ENCODE data around the gene ACSM6.

Gene ACSM6

GRCh38 chr10:95244152-95244551 lies 50.1 kb downstream of the ACSM6 start:
- peaks cover 19 to 51% of the 10 kb centered on the region in 2 donors for H3K4me1 Mint-ChIP-seq
- no peak for ATAC-seq (replicated peaks)
- no peak overlapping the region for H3K27ac Mint-ChIP-seq
- no peaks in the 10 kb centered on the region for H3K27me3 Mint-ChIP-seq
- DNase-seq, result no peak
- H3K9me3 Mint-ChIP-seq, result no peaks in the 10 kb centered on the region
- H3K4me3 Mint-ChIP-seq, result no peak overlapping the region
- H3K36me3 Mint-ChIP-seq, result peaks cover 28 to 36% of the 10 kb centered on the region in 2 donors

- H3K4me1 Mint-ChIP-seq, result peaks cover 21 to 57% of the 10 kb centered on the region in 2 donors
- peaks cover 22 to 28% of the 10 kb centered on the region in 2 donors for H3K36me3 Mint-ChIP-seq
- ATAC-seq (replicated peaks) (peak; percentile 89 to 90), DNase-seq (peak; percentile 28)
- H3K4me3 Mint-ChIP-seq, result no peak overlapping the region
- no peaks in the 10 kb centered on the region for H3K27me3 Mint-ChIP-seq
- no peaks in the 10 kb centered on the region for H3K9me3 Mint-ChIP-seq
- H3K27ac Mint-ChIP-seq, result peak overlapping the region; percentile 56
Observed at GRCh38 chr10:95245425-95246055, 51.5 kb downstream of the ACSM6 start.

GRCh38 chr10:95246582-95247051 lies 52.6 kb downstream of the ACSM6 start:
- DNase-seq (peak; percentile 31), ATAC-seq (replicated peaks) (peak; percentile 55 to 57)
- peaks cover 21 to 49% of the 10 kb centered on the region in 2 donors for H3K4me1 Mint-ChIP-seq
- H3K36me3 Mint-ChIP-seq, result peaks cover 21 to 27% of the 10 kb centered on the region in 2 donors
- peak overlapping the region; percentile 31 for H3K27ac Mint-ChIP-seq
- H3K9me3 Mint-ChIP-seq, result no peaks in the 10 kb centered on the region
- no peaks in the 10 kb centered on the region for H3K27me3 Mint-ChIP-seq
- H3K4me3 Mint-ChIP-seq, result no peak overlapping the region

GRCh38 chr10:95247200-95247880 lies 53.3 kb downstream of the ACSM6 start:
- H3K4me3 Mint-ChIP-seq, result no peak overlapping the region
- H3K36me3 Mint-ChIP-seq, result peaks cover 20 to 24% of the 10 kb centered on the region in 2 donors
- no peak for ATAC-seq (replicated peaks)
- H3K27me3 Mint-ChIP-seq, result no peaks in the 10 kb centered on the region
- no peaks in the 10 kb centered on the region for H3K9me3 Mint-ChIP-seq
- no peak for DNase-seq
- H3K27ac Mint-ChIP-seq, result peak overlapping the region; percentile 63
- H3K4me1 Mint-ChIP-seq, result peaks cover 26 to 49% of the 10 kb centered on the region in 2 donors

- no peak overlapping the region for H3K4me3 Mint-ChIP-seq
- H3K27me3 Mint-ChIP-seq, result no peaks in the 10 kb centered on the region
- peaks cover 31 to 56% of the 10 kb centered on the region in 2 donors for H3K4me1 Mint-ChIP-seq
- H3K27ac Mint-ChIP-seq, result peak overlapping the region; percentile 59
- H3K36me3 Mint-ChIP-seq, result peaks cover 20 to 24% of the 10 kb centered on the region in 2 donors
- no peak for ATAC-seq (replicated peaks)
- DNase-seq, result no peak
- H3K9me3 Mint-ChIP-seq, result no peaks in the 10 kb centered on the region
Observed at GRCh38 chr10:95247881-95248583, 54.0 kb downstream of the ACSM6 start.

GRCh38 chr10:95248989-95249388 lies 55.0 kb downstream of the ACSM6 start:
- Mint-ChIP-seq H3K27me3 (no peaks in the 10 kb centered on the region), H3K9me3 (no peaks in the 10 kb centered on the region), H3K36me3 (peaks cover 21 to 25% of the 10 kb centered on the region in 2 donors), H3K4me1 (peaks cover 29 to 61% of the 10 kb centered on the region in 2 donors), H3K4me3 (no peak overlapping the region), H3K27ac (peak overlapping the region; percentile 9)
- no peak for ATAC-seq (replicated peaks)
- DNase-seq, result no peak

- no peak overlapping the region for H3K27ac Mint-ChIP-seq
Observed at GRCh38 chr10:95249467-95249866, 55.4 kb downstream of the ACSM6 start.

GRCh38 chr10:95250856-95251255 lies 56.8 kb downstream of the ACSM6 start:
- no peak overlapping the region for H3K4me3 Mint-ChIP-seq
- ATAC-seq (replicated peaks), result no peak
- H3K4me1 Mint-ChIP-seq, result peaks cover 28 to 66% of the 10 kb centered on the region in 2 donors
- H3K27ac Mint-ChIP-seq, result no peak overlapping the region
- peaks cover 19 to 22% of the 10 kb centered on the region in 2 donors for H3K36me3 Mint-ChIP-seq
- no peaks in the 10 kb centered on the region for H3K9me3 Mint-ChIP-seq
- DNase-seq, result no peak
- no peaks in the 10 kb centered on the region for H3K27me3 Mint-ChIP-seq

More at GRCh38 chr10:95249467-95249866, 55.4 kb downstream of the ACSM6 start:
- Mint-ChIP-seq H3K27me3 (no peaks in the 10 kb centered on the region), H3K4me1 (peaks cover 29 to 63% of the 10 kb centered on the region in 2 donors), H3K36me3 (peaks cover 21 to 25% of the 10 kb centered on the region in 2 donors), H3K4me3 (no peak overlapping the region), H3K9me3 (no peaks in the 10 kb centered on the region)
- ATAC-seq (replicated peaks) (no peak), DNase-seq (no peak)

- peaks cover 0 to 3% of the 10 kb centered on the region in 2 donors for H3K9me3 Mint-ChIP-seq
- H3K4me3 Mint-ChIP-seq, result no peak overlapping the region
- H3K4me1 Mint-ChIP-seq, result peaks cover 18 to 47% of the 10 kb centered on the region in 2 donors
- DNase-seq, result no peak
- peaks cover 34 to 35% of the 10 kb centered on the region in 2 donors for H3K36me3 Mint-ChIP-seq
- no peaks in the 10 kb centered on the region for H3K27me3 Mint-ChIP-seq
- no peak overlapping the region for H3K27ac Mint-ChIP-seq
- ATAC-seq (replicated peaks), result no peak
Observed at GRCh38 chr10:95253007-95253406, 59.0 kb downstream of the ACSM6 start.

GRCh38 chr10:95253686-95254085 lies 59.6 kb downstream of the ACSM6 start:
- H3K4me1 Mint-ChIP-seq, result peaks cover 18 to 44% of the 10 kb centered on the region in 2 donors
- no peak overlapping the region for H3K4me3 Mint-ChIP-seq
- ATAC-seq (replicated peaks) (no peak), DNase-seq (no peak)
- H3K9me3 Mint-ChIP-seq, result peaks cover 0 to 3% of the 10 kb centered on the region in 2 donors
- no peak overlapping the region for H3K27ac Mint-ChIP-seq
- H3K27me3 Mint-ChIP-seq, result no peaks in the 10 kb centered on the region
- H3K36me3 Mint-ChIP-seq, result peaks cover 37 to 42% of the 10 kb centered on the region in 2 donors

GRCh38 chr10:95254629-95255028 lies 60.6 kb downstream of the ACSM6 start:
- H3K36me3 Mint-ChIP-seq, result peaks cover 33 to 46% of the 10 kb centered on the region in 2 donors
- ATAC-seq (replicated peaks), result peak in 1 of 2 donors; percentile 53

GRCh38 chr10:95256268-95256667 lies 62.2 kb downstream of the ACSM6 start:
- no peak overlapping the region for H3K27ac Mint-ChIP-seq
- DNase-seq (no peak), ATAC-seq (replicated peaks) (no peak)
- H3K9me3 Mint-ChIP-seq, result peaks cover 0 to 3% of the 10 kb centered on the region in 2 donors
- peaks cover 29 to 45% of the 10 kb centered on the region in 2 donors for H3K36me3 Mint-ChIP-seq
- H3K4me1 Mint-ChIP-seq, result peaks cover 19 to 40% of the 10 kb centered on the region in 2 donors
- no peaks in the 10 kb centered on the region for H3K27me3 Mint-ChIP-seq
- no peak overlapping the region for H3K4me3 Mint-ChIP-seq

More at GRCh38 chr10:95254629-95255028, 60.6 kb downstream of the ACSM6 start:
- Mint-ChIP-seq H3K4me3 (no peak overlapping the region), H3K27me3 (no peaks in the 10 kb centered on the region), H3K9me3 (peaks cover 0 to 3% of the 10 kb centered on the region in 2 donors), H3K4me1 (peaks cover 17 to 35% of the 10 kb centered on the region in 2 donors), H3K27ac (peak overlapping the region; percentile 76)
- DNase-seq, result no peak

GRCh38 chr10:95257849-95258248 lies 63.8 kb downstream of the ACSM6 start:
- ATAC-seq (replicated peaks) (no peak), DNase-seq (no peak)
- Mint-ChIP-seq H3K27me3 (no peaks in the 10 kb centered on the region), H3K4me3 (no peak overlapping the region), H3K27ac (peak overlapping the region; percentile 53), H3K9me3 (peaks cover 0 to 3% of the 10 kb centered on the region in 2 donors), H3K36me3 (peaks cover 34 to 55% of the 10 kb centered on the region in 2 donors), H3K4me1 (peaks cover 10 to 40% of the 10 kb centered on the region in 2 donors)

- Mint-ChIP-seq H3K4me3 (no peak overlapping the region), H3K27me3 (no peaks in the 10 kb centered on the region), H3K4me1 (peaks cover 22 to 43% of the 10 kb centered on the region in 2 donors), H3K9me3 (peaks cover 0 to 3% of the 10 kb centered on the region in 2 donors), H3K27ac (no peak overlapping the region), H3K36me3 (peaks cover 40 to 63% of the 10 kb centered on the region in 2 donors)
- DNase-seq (no peak), ATAC-seq (replicated peaks) (peak in 1 of 2 donors; percentile 46)
Observed at GRCh38 chr10:95260397-95260881, 66.4 kb downstream of the ACSM6 start.
